Measurements from ENCODE around the gene WDR19.

DNA sequence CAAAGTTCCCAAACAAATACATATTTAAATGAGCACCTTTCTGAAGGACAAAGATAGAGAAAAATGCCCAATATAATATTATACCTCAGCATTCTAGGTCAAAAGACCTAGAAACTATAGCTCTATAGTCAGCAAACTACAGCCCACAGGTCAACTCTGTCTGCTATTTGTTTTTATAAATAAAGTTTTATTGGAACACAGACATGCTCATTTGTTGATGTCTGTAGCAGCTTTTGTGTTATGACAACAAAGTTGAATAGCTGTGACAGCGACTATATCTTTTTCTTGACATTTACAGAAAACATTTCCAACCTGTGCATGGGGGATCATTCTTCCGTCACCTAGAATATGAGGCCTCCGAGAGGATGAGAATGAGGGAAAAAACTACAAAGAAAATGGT lies 48.7 kb upstream of the WDR19 start:
- TF ChIP-seq, protein P1, sequence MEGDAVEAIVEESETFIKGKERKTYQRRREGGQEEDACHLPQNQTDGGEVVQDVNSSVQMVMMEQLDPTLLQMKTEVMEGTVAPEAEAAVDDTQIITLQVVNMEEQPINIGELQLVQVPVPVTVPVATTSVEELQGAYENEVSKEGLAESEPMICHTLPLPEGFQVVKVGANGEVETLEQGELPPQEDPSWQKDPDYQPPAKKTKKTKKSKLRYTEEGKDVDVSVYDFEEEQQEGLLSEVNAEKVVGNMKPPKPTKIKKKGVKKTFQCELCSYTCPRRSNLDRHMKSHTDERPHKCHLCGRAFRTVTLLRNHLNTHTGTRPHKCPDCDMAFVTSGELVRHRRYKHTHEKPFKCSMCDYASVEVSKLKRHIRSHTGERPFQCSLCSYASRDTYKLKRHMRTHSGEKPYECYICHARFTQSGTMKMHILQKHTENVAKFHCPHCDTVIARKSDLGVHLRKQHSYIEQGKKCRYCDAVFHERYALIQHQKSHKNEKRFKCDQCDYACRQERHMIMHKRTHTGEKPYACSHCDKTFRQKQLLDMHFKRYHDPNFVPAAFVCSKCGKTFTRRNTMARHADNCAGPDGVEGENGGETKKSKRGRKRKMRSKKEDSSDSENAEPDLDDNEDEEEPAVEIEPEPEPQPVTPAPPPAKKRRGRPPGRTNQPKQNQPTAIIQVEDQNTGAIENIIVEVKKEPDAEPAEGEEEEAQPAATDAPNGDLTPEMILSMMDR (IDR thresholded peaks at IDR 0.05) = no peak
- no peak for TF ChIP-seq EP300 (IDR thresholded peaks at IDR 0.05)

Measured in gastroesophageal sphincter (tissue), 3 donors.